Coronary artery (tissue), 2 donors: ENCODE results near the gene ASNSD1.

Experiments
- DNase-seq: peaks from one replicate; pipeline ENCODE4 v3.0.0-alpha.2; 2017; ENCODE audit warnings: low spot score
- H3K27ac ChIP-seq, 2 donors: fragments of 200-600 bp; sonication (generic); one replicate each; pipeline ENCODE4 v1.5.1; 2016 to 2019
- H3K4me3 ChIP-seq: fragments of 200-600 bp; sonication (generic); 2 replicates; pipeline ENCODE4 v1.5.1; 2016; ENCODE audit warnings: mild to moderate bottlenecking, moderate library complexity
- CTCF ChIP-seq: fragments of 200-600 bp; sonication (generic); IDR thresholded peaks from one replicate; pipeline ENCODE4 v1.5.1; 2019; ENCODE audit warnings: antibody characterized with exemption

The ASNSD1 gene

GRCh38 chr2:189661148-189661956, at the start of gene ASNSD1:
ASNSD1 (plus strand) TSS chr2:189661459; CDS start chr2:189666133, 4,674 bp downstream.
- H3K27ac ChIP-seq: peak within 1 kb of the TSS; percentile 87 to 91
- DNase-seq: peak; percentile 99
- H3K4me3 ChIP-seq: peak within 1 kb of the TSS; percentile 91
- peak; percentile 87 for TF ChIP-seq CTCF

GRCh38 chr2:189613077-189613636, 48.1 kb upstream of the ASNSD1 start:
- Histone ChIP-seq H3K27ac (peak overlapping the region; percentile 49 to 76), H3K4me3 (peak overlapping the region; percentile 65)
- no peak for DNase-seq
- TF ChIP-seq CTCF: no peak

GRCh38 chr2:189613650-189614420, 47.4 kb upstream of the ASNSD1 start:
- Histone ChIP-seq H3K27ac (peak overlapping the region; percentile 49 to 76), H3K4me3 (peak overlapping the region; percentile 65)
- no peak for DNase-seq
- TF ChIP-seq CTCF: no peak

- TF ChIP-seq CTCF: no peak
- Histone ChIP-seq H3K4me3 (no peak overlapping the region), H3K27ac (peak overlapping the region in 1 of 2 donors; percentile 21)
- no peak for DNase-seq
Measured at GRCh38 chr2:189614585-189614984, 46.7 kb upstream of the ASNSD1 start.

GRCh38 chr2:189618197-189618596, 43.1 kb upstream of the ASNSD1 start:
- no peak for TF ChIP-seq CTCF

GRCh38 chr2:189621781-189622180, 39.5 kb upstream of the ASNSD1 start:
- no peak for TF ChIP-seq CTCF
- Histone ChIP-seq H3K27ac (no peak overlapping the region), H3K4me3 (no peak overlapping the region)
- DNase-seq: no peak

More at GRCh38 chr2:189618197-189618596, 43.1 kb upstream of the ASNSD1 start:
- no peak overlapping the region for H3K27ac ChIP-seq
- no peak overlapping the region for H3K4me3 ChIP-seq
- no peak for DNase-seq
